Hepatocyte (in vitro differentiated cells): ENCODE results near the gene NLRP14. TPM values are rescaled to one million over a fixed set of nuclear protein-coding genes. Genes with fewer than 3 reads are reported as not detected.

Experiments
- DNase-seq: peaks from one replicate; pipeline ENCODE4 v3.0.0-alpha.2; 2016; ENCODE audit warnings: low spot score
- H2AFZ ChIP-seq: fragments of 200-600 bp; sonication (generic); 2 replicates; pipeline ENCODE4 v1.6.0; 2016; ENCODE audit warnings: antibody characterized with exemption, mild to moderate bottlenecking
- H3K27ac ChIP-seq: fragments of 200-600 bp; sonication (generic); 2 replicates; pipeline ENCODE4 v1.5.1; 2016; ENCODE audit warnings: mild to moderate bottlenecking
- H3K27me3 ChIP-seq: fragments of 200-600 bp; sonication (generic); 2 replicates; pipeline ENCODE4 v1.6.1; 2016
- H3K36me3 ChIP-seq: fragments of 200-600 bp; sonication (generic); replicated peaks from 2 replicates; pipeline ENCODE4 v1.5.1; 2016; ENCODE audit warnings: low read depth; ENCODE audit not compliant: insufficient read depth
- H3K4me1 ChIP-seq: fragments of 200-600 bp; sonication (generic); 2 replicates; pipeline ENCODE4 v1.5.1; 2016; ENCODE audit warnings: mild to moderate bottlenecking, moderate library complexity; ENCODE audit not compliant: insufficient read depth
- H3K4me2 ChIP-seq: fragments of 200-600 bp; sonication (generic); 2 replicates; pipeline ENCODE4 v1.6.0; 2016
- H3K4me3 ChIP-seq: fragments of 200-600 bp; sonication (generic); 2 replicates; pipeline ENCODE4 v1.5.1; 2016; ENCODE audit warnings: mild to moderate bottlenecking
- H3K79me2 ChIP-seq: fragments of 200-600 bp; sonication (generic); 2 replicates; pipeline ENCODE4 v1.6.0; 2017; ENCODE audit warnings: mild to moderate bottlenecking
- H3K9me2 ChIP-seq: fragments of 200-600 bp; sonication (generic); replicated peaks from 2 replicates; pipeline ENCODE4 v1.6.0; 2017; ENCODE audit warnings: mild to moderate bottlenecking; ENCODE audit not compliant: insufficient read depth
- H3K9me3 ChIP-seq: fragments of 200-600 bp; sonication (generic); 2 replicates; pipeline ENCODE4 v1.5.1; 2016; ENCODE audit warnings: low read depth, mild to moderate bottlenecking
- H4K20me1 ChIP-seq: fragments of 200-600 bp; sonication (generic); 2 replicates; pipeline ENCODE4 v1.6.0; 2016; ENCODE audit warnings: mild to moderate bottlenecking; ENCODE audit not compliant: insufficient read depth, poor library complexity, severe bottlenecking
- EZH2 ChIP-seq: fragments of 200-600 bp; sonication (generic); IDR thresholded peaks from 2 replicates; pipeline ENCODE4 v1.6.1; 2016; ENCODE audit warnings: antibody characterized with exemption, mild to moderate bottlenecking, borderline replicate concordance
- EZH2phosphoT487 ChIP-seq: fragments of 200-600 bp; sonication (generic); IDR thresholded peaks from one replicate; pipeline ENCODE4 v1.6.1; 2018; ENCODE audit warnings: antibody characterized with exemption, mild to moderate bottlenecking, low read depth, moderate library complexity; ENCODE audit not compliant: unreplicated experiment, severe bottlenecking
- WGBS: methylation state at CpG from one replicate; pipeline ENCODE4 v1.1.6; 2016; ENCODE audit warnings: low lambda C conversion rate; ENCODE audit errors: missing lambda C conversion rate; 5-methylcytosine and 5-hydroxymethylcytosine counted together
- polyA plus RNA-seq: library from polyadenylated mRNA; unstranded; fragments of >200 nt; fragmentation: Nextera tagmentation; extraction: Ambion mirVana; gene quantifications from 2 replicates; pipeline ENCODE4 v1.2.1, GENCODE V29; 2016
- total RNA-seq: library from RNA; depleted of rRNA; stranded (reverse); fragments of >200 nt; gene quantifications from 2 replicates; pipeline ENCODE4 v1.2.3, GENCODE V29; 2014
- TF ChIP-seq, protein P1 (sequence below): fragments of 200-600 bp; sonication (generic); IDR thresholded peaks from 2 replicates; pipeline ENCODE4 v1.5.1; 2016; ENCODE audit warnings: antibody characterized with exemption, mild to moderate bottlenecking; ENCODE audit not compliant: poor library complexity

NLRP14 gene, protein sequence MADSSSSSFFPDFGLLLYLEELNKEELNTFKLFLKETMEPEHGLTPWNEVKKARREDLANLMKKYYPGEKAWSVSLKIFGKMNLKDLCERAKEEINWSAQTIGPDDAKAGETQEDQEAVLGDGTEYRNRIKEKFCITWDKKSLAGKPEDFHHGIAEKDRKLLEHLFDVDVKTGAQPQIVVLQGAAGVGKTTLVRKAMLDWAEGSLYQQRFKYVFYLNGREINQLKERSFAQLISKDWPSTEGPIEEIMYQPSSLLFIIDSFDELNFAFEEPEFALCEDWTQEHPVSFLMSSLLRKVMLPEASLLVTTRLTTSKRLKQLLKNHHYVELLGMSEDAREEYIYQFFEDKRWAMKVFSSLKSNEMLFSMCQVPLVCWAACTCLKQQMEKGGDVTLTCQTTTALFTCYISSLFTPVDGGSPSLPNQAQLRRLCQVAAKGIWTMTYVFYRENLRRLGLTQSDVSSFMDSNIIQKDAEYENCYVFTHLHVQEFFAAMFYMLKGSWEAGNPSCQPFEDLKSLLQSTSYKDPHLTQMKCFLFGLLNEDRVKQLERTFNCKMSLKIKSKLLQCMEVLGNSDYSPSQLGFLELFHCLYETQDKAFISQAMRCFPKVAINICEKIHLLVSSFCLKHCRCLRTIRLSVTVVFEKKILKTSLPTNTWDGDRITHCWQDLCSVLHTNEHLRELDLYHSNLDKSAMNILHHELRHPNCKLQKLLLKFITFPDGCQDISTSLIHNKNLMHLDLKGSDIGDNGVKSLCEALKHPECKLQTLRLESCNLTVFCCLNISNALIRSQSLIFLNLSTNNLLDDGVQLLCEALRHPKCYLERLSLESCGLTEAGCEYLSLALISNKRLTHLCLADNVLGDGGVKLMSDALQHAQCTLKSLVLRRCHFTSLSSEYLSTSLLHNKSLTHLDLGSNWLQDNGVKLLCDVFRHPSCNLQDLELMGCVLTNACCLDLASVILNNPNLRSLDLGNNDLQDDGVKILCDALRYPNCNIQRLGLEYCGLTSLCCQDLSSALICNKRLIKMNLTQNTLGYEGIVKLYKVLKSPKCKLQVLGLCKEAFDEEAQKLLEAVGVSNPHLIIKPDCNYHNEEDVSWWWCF
- total RNA-seq, result 0.24 and 0.40 TPM in 2 replicates
- not detected in 2 replicates for polyA plus RNA-seq

DNA sequence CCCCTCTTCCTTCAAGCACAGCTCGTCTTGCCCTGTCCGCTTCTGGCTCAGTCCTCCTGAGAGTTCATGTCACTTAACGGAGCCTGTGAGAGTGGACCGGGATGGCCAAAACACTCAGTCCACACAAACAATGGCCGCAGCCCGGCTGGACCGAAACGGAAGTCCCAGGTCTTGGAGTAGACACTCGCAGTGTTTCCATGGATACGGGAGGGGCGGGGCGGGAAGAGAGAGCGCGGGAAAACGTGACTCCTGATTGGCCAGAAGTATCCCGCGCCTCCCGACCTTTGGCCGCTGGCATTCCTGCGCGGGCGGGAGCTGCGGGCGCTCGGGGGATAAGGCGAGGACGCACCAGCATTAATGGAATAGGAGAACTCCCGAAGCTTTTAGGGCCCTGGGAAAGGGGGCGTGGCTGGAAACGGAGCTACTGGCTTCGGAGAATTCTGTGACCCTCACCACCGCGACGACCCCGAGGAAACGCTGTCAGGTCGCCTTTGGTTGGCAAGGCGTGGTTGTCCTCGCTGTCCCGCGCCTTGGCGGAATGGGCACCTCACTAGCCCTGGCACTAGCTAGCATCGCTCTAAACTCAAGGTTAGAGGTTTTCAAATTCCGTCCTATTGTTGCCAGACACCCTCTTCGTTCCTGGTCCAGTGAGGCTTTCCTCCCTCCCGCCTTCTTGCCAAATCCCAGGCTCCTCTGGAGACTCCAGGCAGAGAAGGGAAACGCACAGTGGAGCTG, at the start of gene NLRP14, which contains the start of gene ZNF214:
TSS of gene NLRP14 (plus strand) at position 297 of the 735 bp plus-strand sequence. CDS start 18,108 bp downstream, outside the sequence.
TSS of gene ZNF214 (minus strand) at position 164 of the 735 bp plus-strand sequence. CDS start 17,511 bp downstream, outside the sequence.
- H3K4me1 ChIP-seq, result no peaks in the 10 kb centered on the region
- DNase-seq, result peak; percentile 96
- H3K27me3 ChIP-seq, result no peaks in the 10 kb centered on the region
- H3K79me2 ChIP-seq, result peaks cover 5% of the 10 kb centered on the region
- H3K36me3 ChIP-seq, result no peaks in the 10 kb centered on the region
- H3K27ac ChIP-seq, result peak within 1 kb of the TSS; percentile 82
- peak within 1 kb of the TSS; percentile 84 for H3K4me2 ChIP-seq
- TF ChIP-seq EZH2 (no peak), EZH2phosphoT487 (no peak)
- TF ChIP-seq, protein P1, sequence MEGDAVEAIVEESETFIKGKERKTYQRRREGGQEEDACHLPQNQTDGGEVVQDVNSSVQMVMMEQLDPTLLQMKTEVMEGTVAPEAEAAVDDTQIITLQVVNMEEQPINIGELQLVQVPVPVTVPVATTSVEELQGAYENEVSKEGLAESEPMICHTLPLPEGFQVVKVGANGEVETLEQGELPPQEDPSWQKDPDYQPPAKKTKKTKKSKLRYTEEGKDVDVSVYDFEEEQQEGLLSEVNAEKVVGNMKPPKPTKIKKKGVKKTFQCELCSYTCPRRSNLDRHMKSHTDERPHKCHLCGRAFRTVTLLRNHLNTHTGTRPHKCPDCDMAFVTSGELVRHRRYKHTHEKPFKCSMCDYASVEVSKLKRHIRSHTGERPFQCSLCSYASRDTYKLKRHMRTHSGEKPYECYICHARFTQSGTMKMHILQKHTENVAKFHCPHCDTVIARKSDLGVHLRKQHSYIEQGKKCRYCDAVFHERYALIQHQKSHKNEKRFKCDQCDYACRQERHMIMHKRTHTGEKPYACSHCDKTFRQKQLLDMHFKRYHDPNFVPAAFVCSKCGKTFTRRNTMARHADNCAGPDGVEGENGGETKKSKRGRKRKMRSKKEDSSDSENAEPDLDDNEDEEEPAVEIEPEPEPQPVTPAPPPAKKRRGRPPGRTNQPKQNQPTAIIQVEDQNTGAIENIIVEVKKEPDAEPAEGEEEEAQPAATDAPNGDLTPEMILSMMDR, result no peak
- no peaks in the 10 kb centered on the region for H3K9me3 ChIP-seq
- H3K4me3 ChIP-seq, result peak within 1 kb of the TSS; percentile 59
- no peaks in the 10 kb centered on the region for H4K20me1 ChIP-seq
- peak within 1 kb of the TSS; percentile 90 for H2AFZ ChIP-seq
- no peaks in the 10 kb centered on the region for H3K9me2 ChIP-seq
- 3% methylated on average over 46 of the region's 47 CpGs for whole genome bisulfite sequencing

DNA sequence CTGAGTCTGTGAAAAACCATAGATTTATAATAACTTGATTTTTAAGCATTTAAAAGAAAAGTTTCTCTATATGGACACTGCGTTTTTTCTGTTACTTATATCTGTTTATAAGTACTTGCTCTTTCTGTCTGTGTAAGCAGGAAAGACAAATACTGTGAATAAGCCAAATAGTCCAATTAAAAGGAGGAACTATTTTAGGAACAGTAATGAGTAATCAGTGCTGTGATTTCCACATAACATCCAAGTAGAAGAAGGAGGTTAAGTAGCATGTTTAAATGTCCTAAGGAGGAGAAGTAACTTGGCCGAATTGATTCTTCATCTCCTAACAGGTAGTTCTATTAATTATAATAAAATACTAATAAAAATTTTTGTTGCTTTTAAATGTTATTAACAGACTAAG, 40.9 kb upstream of the NLRP14 start:
- TF ChIP-seq, protein P1, result no peak
- TF ChIP-seq EZH2phosphoT487 (no peak), EZH2 (no peak)
- Histone ChIP-seq H4K20me1 (no peaks in the 10 kb centered on the region), H3K27ac (no peak overlapping the region), H3K9me3 (no peaks in the 10 kb centered on the region), H3K4me3 (no peak overlapping the region), H3K4me1 (no peaks in the 10 kb centered on the region), H3K4me2 (no peak overlapping the region), H3K36me3 (no peaks in the 10 kb centered on the region), H2AFZ (no peak overlapping the region), H3K27me3 (no peaks in the 10 kb centered on the region), H3K9me2 (no peaks in the 10 kb centered on the region), H3K79me2 (no peaks in the 10 kb centered on the region)
- 86% methylated on average over 2 of the region's 2 CpGs for WGBS
- no peak for DNase-seq

DNA sequence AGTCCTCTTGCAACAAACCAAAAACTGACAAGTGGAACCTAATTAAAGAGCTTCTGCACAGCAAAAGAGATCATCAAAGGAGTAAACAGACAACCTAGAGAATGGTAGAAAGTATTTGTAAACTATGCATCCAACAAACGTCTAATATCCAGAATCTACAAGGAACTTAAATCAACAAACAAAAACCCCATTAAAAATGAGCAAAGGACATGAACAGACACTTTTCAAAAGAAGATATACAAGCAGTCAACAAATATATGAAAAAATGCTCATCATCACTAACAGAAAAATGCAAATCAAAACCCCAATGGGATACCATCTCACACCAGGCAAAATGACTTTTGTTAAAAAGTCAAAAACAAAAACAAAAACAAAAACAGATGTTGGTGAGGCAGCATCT, 33.8 kb upstream of the NLRP14 start:
- Histone ChIP-seq H3K9me3 (no peaks in the 10 kb centered on the region), H3K9me2 (no peaks in the 10 kb centered on the region), H4K20me1 (no peaks in the 10 kb centered on the region), H3K4me2 (no peak overlapping the region), H2AFZ (no peak overlapping the region), H3K27me3 (no peaks in the 10 kb centered on the region), H3K4me3 (no peak overlapping the region), H3K79me2 (no peaks in the 10 kb centered on the region), H3K27ac (no peak overlapping the region), H3K4me1 (peaks cover under 1% of the 10 kb centered on the region), H3K36me3 (no peaks in the 10 kb centered on the region)
- no peak for DNase-seq
- WGBS, result 86% methylated on average over 1 of the region's 1 CpG
- no peak for TF ChIP-seq EZH2phosphoT487
- no peak for TF ChIP-seq EZH2
- TF ChIP-seq, protein P1, result no peak
